ENCODE results near the gene RHCG.

GRCh38 chr15:89457086-89457485 lies 39.3 kb downstream of the RHCG start:
- no peak for TF ChIP-seq POLR2A (IDR thresholded peaks at IDR 0.05)
- no peak for TF ChIP-seq CTCF (IDR thresholded peaks at IDR 0.05)
